ENCODE data around the gene GDNF.

- TF ChIP-seq CTCF (IDR thresholded peaks at IDR 0.05), result no peak
- no peak for TF ChIP-seq POLR2A (IDR thresholded peaks at IDR 0.05)
These were observed 18.4 kb upstream of the GDNF start for GRCh38 chr5:37858250-37858649.

All from lower leg skin (tissue), 3 donors.